HG03439 (cell line): ENCODE measurements around the gene PRR29.
"Not testable (repeated sequence)": the region's sequence is repeated elsewhere in the genome, so short reads cannot be mapped to it uniquely, and the experiment has no call there.

Experiments used
- ATAC-seq: cut with Tn5 transposase; IDR thresholded peaks from one replicate; pipeline ENCODE4 v1.9.1; 2021; ENCODE audit warnings: mild to moderate bottlenecking, moderate library complexity; ENCODE audit not compliant: unreplicated experiment

The PRR29 gene

GRCh38 chr17:63996430-63997182 lies 1.5 kb upstream of the PRR29 start:
- ATAC-seq: no peak

GRCh38 chr17:63997341-63998048 lies 656 bp upstream of the PRR29 start:
- no peak for ATAC-seq

GRCh38 chr17:63998721-63999679 lies 849 bp downstream of the PRR29 start:
- ATAC-seq: no peak

GRCh38 chr17:63999680-64000531 lies 1.8 kb downstream of the PRR29 start:
- ATAC-seq: no peak

GRCh38 chr17:64001091-64001579 lies 3.0 kb downstream of the PRR29 start:
- no peak for ATAC-seq

GRCh38 chr17:64001763-64002529 lies 3.8 kb downstream of the PRR29 start:
- ATAC-seq: no peak

- no peak for ATAC-seq
These were observed 4.7 kb downstream of the PRR29 start for GRCh38 chr17:64002658-64003525.

- ATAC-seq: no peak
These were observed 5.5 kb downstream of the PRR29 start for GRCh38 chr17:64003526-64004121.

GRCh38 chr17:64004218-64004770 lies 6.1 kb downstream of the PRR29 start:
- no peak for ATAC-seq

GRCh38 chr17:64004903-64005733 lies 7.0 kb downstream of the PRR29 start:
- no peak for ATAC-seq

- ATAC-seq: no peak
These were observed 7.6 kb downstream of the PRR29 start for GRCh38 chr17:64005734-64006167.

- no peak for ATAC-seq
These were observed 8.4 kb downstream of the PRR29 start for GRCh38 chr17:64006361-64007088.

GRCh38 chr17:64007089-64007837 lies 9.1 kb downstream of the PRR29 start:
- not testable (repeated sequence) for ATAC-seq

GRCh38 chr17:64007838-64008282 lies 9.7 kb downstream of the PRR29 start:
- ATAC-seq: no peak

GRCh38 chr17:64008346-64008745 lies 10.2 kb downstream of the PRR29 start:
- no peak for ATAC-seq
